Neural cell (in vitro differentiated cells): Measurements from ENCODE around the gene KRTAP5-1. TPM values are rescaled to one million over a fixed set of nuclear protein-coding genes. Genes with fewer than 3 reads are reported as not detected.

Source experiments
- H2AFZ ChIP-seq: fragments of 200-600, 300-800 bp; sonication (generic), shearing (Covaris generic); 2 replicates; pipeline ENCODE4 v1.6.0; 2014; ENCODE audit warnings: low read depth, mild to moderate bottlenecking, antibody characterized with exemption, low read length, moderate library complexity
- H3F3A ChIP-seq: fragments of 200-600 bp; shearing (Covaris generic); 2 replicates; pipeline ENCODE4 v1.6.1; 2016; ENCODE audit warnings: mild to moderate bottlenecking, moderate library complexity, mixed read lengths, antibody characterized with exemption, low read length; ENCODE audit not compliant: insufficient read depth, poor library complexity, severe bottlenecking
- H3K27ac ChIP-seq: fragments of 200-600, 300-800 bp; sonication (generic), shearing (Covaris generic); 2 replicates; pipeline ENCODE4 v1.5.1; 2014; ENCODE audit warnings: mild to moderate bottlenecking, low read length, moderate library complexity
- H3K27me3 ChIP-seq: fragments of 300-800, 200-600 bp; sonication (generic), shearing (Covaris generic); 2 replicates; pipeline ENCODE4 v1.6.0; 2014; ENCODE audit warnings: mild to moderate bottlenecking, low read depth, low read length, moderate library complexity; ENCODE audit not compliant: insufficient read depth
- H3K36me3 ChIP-seq: fragments of 300-800, 200-600 bp; sonication (generic), shearing (Covaris generic); 2 replicates; pipeline ENCODE4 v1.5.1; 2014; ENCODE audit warnings: mild to moderate bottlenecking, antibody characterized with exemption, low read length, moderate library complexity; ENCODE audit not compliant: insufficient read depth
- H3K4me2 ChIP-seq: fragments of 300-800, 200-600 bp; sonication (generic), shearing (Covaris generic); 2 replicates; pipeline ENCODE4 v1.6.0; 2014; ENCODE audit warnings: mild to moderate bottlenecking, low read length
- H3K4me3 ChIP-seq: fragments of 300-800, 200-600 bp; sonication (generic), shearing (Covaris generic); 2 replicates; pipeline ENCODE4 v1.5.1; 2014; ENCODE audit warnings: mild to moderate bottlenecking, low read length, moderate library complexity
- H3K79me2 ChIP-seq: fragments of 200-600 bp; shearing (Covaris generic); replicated peaks from 2 replicates; pipeline ENCODE4 v1.6.0; 2014; ENCODE audit warnings: mild to moderate bottlenecking, low read length, moderate library complexity; ENCODE audit not compliant: insufficient read depth
- H3K9ac ChIP-seq: fragments of 300-800, 200-600 bp; sonication (generic), shearing (Covaris generic); 2 replicates; pipeline ENCODE4 v1.6.1; 2016; ENCODE audit warnings: mild to moderate bottlenecking, low read length, mixed read lengths
- H3K9me2 ChIP-seq: fragments of 200-600 bp; shearing (Covaris generic); 2 replicates; pipeline ENCODE4 v1.6.1; 2016; ENCODE audit warnings: mild to moderate bottlenecking, low read length, mixed read lengths; ENCODE audit not compliant: insufficient read depth
- H3K9me3 ChIP-seq: fragments of 200-600, 300-800 bp; sonication (generic), shearing (Covaris generic); 2 replicates; pipeline ENCODE4 v1.6.1; 2016; ENCODE audit warnings: mild to moderate bottlenecking, mixed run types, low read length, moderate library complexity, mixed read lengths
- H4K20me1 ChIP-seq: fragments of 200-600 bp; shearing (Covaris generic); 2 replicates; pipeline ENCODE4 v1.6.1; 2016; ENCODE audit warnings: mild to moderate bottlenecking, mixed run types; ENCODE audit not compliant: insufficient read depth
- CTCF ChIP-seq: fragments of 450-650 bp; IDR thresholded peaks from 2 replicates; pipeline ENCODE4 v1.5.1; 2014; ENCODE audit warnings: antibody characterized with exemption, mild to moderate bottlenecking, moderate library complexity; ENCODE audit not compliant: poor library complexity, severe bottlenecking
- EP300 ChIP-seq: fragments of 450-650 bp; conservative IDR thresholded peaks from 2 replicates; pipeline ENCODE4 v1.6.1; 2014; ENCODE audit warnings: antibody characterized with exemption, mild to moderate bottlenecking, moderate library complexity; ENCODE audit not compliant: poor library complexity, severe bottlenecking
- EZH2 ChIP-seq: fragments of 200-600, 300-800 bp; shearing (Covaris generic), sonication (generic); IDR thresholded peaks from 2 replicates; pipeline ENCODE4 v1.6.1; 2014; ENCODE audit warnings: antibody characterized with exemption, low read length, borderline replicate concordance, mild to moderate bottlenecking; ENCODE audit not compliant: insufficient read depth, poor library complexity, severe bottlenecking
- MXI1 ChIP-seq: fragments of 450-650 bp; conservative IDR thresholded peaks from 2 replicates; pipeline ENCODE4 v1.6.1; 2014; ENCODE audit warnings: antibody characterized with exemption, mild to moderate bottlenecking; ENCODE audit not compliant: poor library complexity, severe bottlenecking
- POLR2AphosphoS5 ChIP-seq: IDR thresholded peaks from 2 replicates; pipeline ENCODE4 v1.6.1; 2012
- RAD21 ChIP-seq: fragments of 450-650 bp; conservative IDR thresholded peaks from 2 replicates; pipeline ENCODE4 v1.6.1; 2014; ENCODE audit warnings: antibody characterized with exemption, mild to moderate bottlenecking, moderate library complexity
- REST ChIP-seq: IDR thresholded peaks from 2 replicates; pipeline ENCODE4 v1.6.1; 2012; ENCODE audit warnings: borderline replicate concordance
- SMC3 ChIP-seq: fragments of 450-650 bp; conservative IDR thresholded peaks from 2 replicates; pipeline ENCODE4 v1.6.1; 2014; ENCODE audit warnings: antibody characterized with exemption, mild to moderate bottlenecking, moderate library complexity; ENCODE audit not compliant: poor library complexity
- TAF1 ChIP-seq: IDR thresholded peaks from 2 replicates; pipeline ENCODE4 v1.6.1; 2012; ENCODE audit warnings: low read depth
- polyA plus RNA-seq: library from polyadenylated mRNA; depleted of rRNA; stranded (reverse); fragments of >200 nt; gene quantifications from 2 replicates; pipeline ENCODE4 v1.2.3, GENCODE V29; 2014

The KRTAP5-1 gene
- polyA plus RNA-seq, 1 donor from 2014 or later = not detected

DNA sequence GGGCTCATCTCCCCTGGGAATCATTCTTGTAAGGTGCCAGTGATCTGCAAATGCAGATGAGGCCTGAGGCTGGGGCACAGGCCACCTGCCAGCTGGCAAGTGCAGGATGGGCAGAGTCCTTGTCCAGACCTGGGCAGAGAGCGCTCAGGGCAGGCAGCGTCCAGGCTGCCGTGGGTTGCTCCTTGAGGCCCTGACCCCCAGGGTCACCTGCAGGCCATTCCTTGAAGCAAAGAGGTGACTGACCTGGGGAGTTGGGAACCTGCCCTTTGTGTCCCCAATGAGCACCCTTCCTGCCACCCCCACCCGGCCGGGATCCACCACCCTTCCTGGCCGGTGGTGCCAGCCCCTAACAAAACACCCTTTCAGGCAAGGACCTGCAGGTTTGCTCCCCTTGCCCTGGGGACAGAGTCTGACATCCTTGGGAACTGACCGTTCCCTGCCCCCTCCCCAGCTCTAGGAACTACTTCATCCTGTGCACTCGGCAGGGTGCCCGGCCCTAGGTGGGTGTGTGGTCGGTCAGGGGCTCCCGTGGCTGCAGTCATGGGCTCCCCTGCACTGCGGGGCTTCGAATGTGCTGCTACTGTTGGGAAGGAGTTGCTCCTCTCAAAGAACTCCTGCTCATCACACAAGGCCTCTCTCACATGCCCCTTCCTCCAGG lies 41.3 kb downstream of the KRTAP5-1 start:
- H3K9ac ChIP-seq = no peak overlapping the region
- H3K9me3 ChIP-seq = no peaks in the 10 kb centered on the region
- H2AFZ ChIP-seq = no peak overlapping the region
- no peaks in the 10 kb centered on the region for H3K9me2 ChIP-seq
- H3K4me3 ChIP-seq = no peak overlapping the region
- H3K4me2 ChIP-seq = no peak overlapping the region
- no peaks in the 10 kb centered on the region for H3K79me2 ChIP-seq
- H3F3A ChIP-seq = no peaks in the 10 kb centered on the region
- TF ChIP-seq SMC3 (no peak), EP300 (no peak), EZH2 (no peak), MXI1 (no peak), POLR2AphosphoS5 (no peak), TAF1 (no peak), CTCF (no peak), RAD21 (no peak), REST (no peak)
- no peaks in the 10 kb centered on the region for H4K20me1 ChIP-seq
- peaks cover 46% of the 10 kb centered on the region for H3K27me3 ChIP-seq
- no peaks in the 10 kb centered on the region for H3K36me3 ChIP-seq
- H3K27ac ChIP-seq = no peak overlapping the region

DNA sequence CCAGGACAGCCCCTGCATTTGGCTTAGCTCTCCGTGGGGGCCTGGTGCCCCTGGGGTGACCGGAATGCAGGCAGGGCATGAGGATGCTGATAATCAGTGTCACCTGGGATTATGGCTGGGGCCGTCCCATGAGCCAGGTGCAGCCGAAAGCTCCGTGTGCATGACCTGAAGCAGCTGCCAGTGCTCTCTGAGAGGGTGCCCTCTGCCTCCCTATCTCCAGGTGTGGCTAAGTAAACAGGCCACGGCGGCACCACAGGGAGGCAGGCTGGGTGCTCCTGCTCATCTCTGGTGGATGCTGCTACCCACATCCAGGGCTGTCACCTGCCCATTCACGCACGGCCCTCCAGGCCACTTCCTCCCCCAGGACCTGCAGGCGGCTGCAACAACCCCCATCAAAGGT lies 42.8 kb downstream of the KRTAP5-1 start:
- Histone ChIP-seq H3K9ac (no peak overlapping the region), H3K36me3 (no peaks in the 10 kb centered on the region), H3K4me2 (no peak overlapping the region), H3K27me3 (peaks cover 34% of the 10 kb centered on the region), H3K9me2 (no peaks in the 10 kb centered on the region), H3K27ac (no peak overlapping the region), H3K4me3 (no peak overlapping the region), H3F3A (no peaks in the 10 kb centered on the region), H3K9me3 (no peaks in the 10 kb centered on the region), H3K79me2 (no peaks in the 10 kb centered on the region), H4K20me1 (no peaks in the 10 kb centered on the region), H2AFZ (no peak overlapping the region)
- no peak for TF ChIP-seq CTCF
- TF ChIP-seq EP300 = no peak
- no peak for TF ChIP-seq POLR2AphosphoS5
- TF ChIP-seq REST = no peak
- no peak for TF ChIP-seq EZH2
- TF ChIP-seq TAF1 = no peak
- no peak for TF ChIP-seq MXI1
- no peak for TF ChIP-seq RAD21
- no peak for TF ChIP-seq SMC3
